GM18498 (cell line): ENCODE data around the gene SCO2.

ENCODE experiments used
- ATAC-seq: cut with Tn5 transposase; IDR thresholded peaks from one replicate; pipeline ENCODE4 v1.9.1; 2021; ENCODE audit warnings: mild to moderate bottlenecking, moderate library complexity; ENCODE audit not compliant: unreplicated experiment

Gene SCO2

DNA sequence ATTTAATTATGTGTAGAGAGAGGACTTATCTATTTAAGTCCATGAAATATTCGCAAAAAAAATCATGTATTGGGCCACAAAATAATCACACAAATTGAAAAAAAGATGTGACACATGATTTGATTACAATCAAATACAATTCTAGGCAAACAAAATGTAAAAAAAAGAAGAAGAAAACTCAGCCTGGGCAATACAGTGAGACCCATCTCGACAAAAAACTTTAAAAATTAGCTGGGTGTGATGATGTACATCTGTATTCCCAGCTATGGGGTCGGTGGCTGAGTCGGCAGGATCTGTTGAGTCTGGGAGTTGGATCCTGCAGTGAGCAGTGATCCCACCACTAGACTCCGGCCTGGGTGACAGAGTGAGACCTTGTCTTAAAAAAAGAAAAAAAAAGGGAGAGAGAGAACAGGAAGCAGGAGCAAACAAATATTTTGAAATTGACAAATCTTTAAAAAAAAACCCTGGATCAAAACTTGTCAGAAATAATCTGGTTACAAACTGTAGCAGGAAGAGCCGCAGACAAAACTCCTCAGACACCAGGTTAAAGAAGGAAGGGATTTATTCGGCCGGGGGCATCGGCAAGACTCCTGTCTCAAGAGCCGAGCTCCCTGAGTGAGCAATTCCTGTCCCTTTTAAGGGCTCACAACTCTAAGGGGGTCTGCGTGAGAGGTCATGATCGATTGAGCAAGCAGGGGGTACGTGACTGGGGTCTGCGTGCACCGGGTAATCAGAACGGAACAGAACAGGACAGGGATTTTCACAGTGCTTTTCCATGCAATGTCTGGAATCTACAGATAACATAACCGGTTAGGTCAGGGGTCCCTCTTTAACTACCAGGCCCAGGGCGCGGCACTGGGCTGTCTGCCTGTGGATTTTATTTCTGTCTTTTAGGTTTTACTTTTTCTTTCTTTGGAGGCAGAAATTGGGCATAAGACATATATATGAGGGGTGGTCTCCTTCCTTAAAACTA lies 7.7 kb upstream of the SCO2 start:
- no peak for ATAC-seq

DNA sequence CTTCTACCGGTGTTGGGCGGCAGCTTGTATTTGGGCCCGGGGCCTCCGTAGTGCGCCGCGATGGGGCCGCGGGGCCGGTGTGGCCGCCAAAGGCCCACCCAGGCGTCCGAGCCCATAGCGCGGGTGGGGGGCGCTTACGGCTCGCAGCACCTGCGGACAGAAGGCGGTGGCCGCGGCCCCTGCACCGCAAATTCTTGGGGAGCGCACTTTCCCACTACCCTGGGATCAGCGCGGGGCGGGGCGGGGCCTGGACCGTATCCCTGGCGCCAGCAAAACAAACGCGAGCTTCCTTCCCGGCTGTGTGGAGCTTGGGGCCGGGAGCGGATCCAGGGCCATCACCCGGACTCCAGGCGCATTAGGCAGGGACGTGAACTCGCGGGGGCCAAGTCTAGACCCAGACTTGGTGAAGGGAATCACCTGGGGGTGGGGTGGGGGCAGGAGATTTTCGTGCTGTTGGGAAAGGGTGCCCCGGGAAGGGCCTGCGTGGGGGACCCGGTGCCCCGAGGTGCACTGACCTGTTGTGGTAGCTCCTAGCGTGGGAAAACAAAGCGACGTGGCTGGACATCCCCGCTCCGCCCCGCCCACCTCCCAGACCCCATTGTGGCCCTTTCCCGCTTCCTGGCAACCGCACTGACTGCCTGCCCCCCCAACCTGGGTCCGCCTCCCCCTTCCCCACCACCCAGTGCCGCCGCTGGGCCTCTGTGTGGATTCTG lies 6.7 kb upstream of the SCO2 start:
- ATAC-seq: no peak

DNA sequence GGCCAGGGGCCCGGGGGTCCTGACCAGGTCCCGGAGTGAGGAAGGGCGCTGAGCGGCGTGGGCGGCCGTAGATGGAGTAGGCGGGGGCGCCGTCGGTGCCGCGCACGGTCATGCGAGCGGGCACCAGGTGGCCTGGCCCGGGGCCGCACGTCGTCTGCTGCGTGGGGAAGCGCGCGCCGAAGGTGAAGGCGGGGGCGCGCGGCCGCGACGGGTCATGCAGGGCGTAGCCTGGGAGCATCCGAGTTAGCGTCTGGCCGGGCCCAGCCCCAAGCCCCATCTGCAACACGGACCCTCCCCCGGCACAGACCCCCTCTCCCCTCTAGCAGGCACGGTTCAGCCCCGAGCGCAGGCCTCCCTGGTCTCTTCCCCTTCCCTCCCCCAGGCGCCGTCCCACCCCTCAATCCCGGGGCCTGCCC lies 6.2 kb upstream of the SCO2 start:
- ATAC-seq: peak; percentile 37

DNA sequence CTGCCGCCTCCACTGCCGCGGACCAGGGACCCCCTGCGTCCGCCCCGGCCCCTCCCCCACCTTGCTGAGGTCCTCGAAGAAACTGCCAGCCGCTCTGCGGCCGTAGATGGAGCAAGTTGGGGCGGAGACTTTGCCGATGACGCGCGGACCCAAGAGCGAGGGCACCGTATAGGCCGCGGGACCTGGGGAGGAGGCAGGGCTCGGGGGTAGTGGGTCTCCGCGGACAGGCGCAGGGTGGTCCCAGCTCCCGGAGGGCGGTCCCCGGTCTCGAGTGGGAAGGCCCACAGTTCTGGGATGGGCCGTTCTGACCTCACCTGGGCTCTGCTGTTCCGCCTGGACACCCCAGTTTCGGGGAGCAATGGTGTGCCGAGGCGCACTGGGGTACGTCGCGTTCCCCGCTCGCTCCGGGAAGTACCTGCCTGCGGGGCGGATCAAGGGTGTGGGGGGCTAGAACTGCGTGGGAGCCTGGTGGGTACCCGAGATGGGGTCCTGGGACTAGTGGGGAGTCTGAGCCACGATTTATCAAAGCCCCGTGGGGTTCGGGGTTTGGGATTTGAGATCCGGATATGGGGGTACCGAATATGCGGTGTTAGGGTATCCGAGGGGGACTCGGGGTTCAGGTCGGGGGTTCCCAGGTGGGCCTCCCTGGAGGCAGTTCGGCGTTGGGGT lies 5.6 kb upstream of the SCO2 start:
- peak; percentile 27 for ATAC-seq

GRCh38 chr22:50530580-50530876 lies 5.1 kb upstream of the SCO2 start:
- no peak for ATAC-seq

DNA sequence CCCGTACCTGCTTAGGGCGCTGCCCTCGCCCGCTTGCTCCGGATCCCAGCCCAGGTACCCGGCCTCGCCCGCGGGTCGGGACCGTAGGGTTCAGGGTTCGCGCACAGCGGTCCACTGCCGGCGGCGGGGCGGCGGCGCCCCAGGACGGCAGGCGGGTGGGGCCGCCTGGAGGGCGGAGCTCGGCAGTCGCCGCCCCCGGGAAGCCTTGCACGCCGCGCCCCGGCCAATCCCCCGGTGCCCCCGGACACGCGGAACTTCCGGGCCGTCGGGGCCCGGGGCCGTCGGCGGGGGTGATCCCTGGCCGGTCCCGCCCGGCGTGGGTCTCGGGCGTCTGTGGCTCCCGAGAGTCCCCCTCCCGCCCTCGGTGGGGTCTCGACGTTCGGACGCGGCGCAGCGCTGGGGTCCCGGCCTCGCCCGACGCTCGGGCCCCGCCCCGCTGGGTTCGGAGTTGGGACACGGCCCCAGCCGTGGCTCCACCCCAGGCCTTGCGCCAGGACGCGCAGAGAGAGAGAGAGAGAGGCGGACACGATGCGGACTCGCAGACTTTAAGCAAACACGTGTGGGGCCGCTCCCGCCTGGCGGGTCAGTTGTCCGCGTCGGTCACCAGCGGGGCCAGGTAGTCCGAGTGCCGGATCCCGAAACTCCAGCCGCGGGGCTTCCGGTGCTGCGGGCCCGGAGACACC lies 4.6 kb upstream of the SCO2 start, which contains the start of gene TYMP:
Gene TYMP, minus strand, starts transcription at position 116 of the 683 bp plus-strand sequence. CDS start 303 bp downstream, outside the sequence.
- ATAC-seq: peak; percentile 17

GRCh38 chr22:50529416-50529896 lies 4.1 kb upstream of the SCO2 start:
- ATAC-seq: no peak

DNA sequence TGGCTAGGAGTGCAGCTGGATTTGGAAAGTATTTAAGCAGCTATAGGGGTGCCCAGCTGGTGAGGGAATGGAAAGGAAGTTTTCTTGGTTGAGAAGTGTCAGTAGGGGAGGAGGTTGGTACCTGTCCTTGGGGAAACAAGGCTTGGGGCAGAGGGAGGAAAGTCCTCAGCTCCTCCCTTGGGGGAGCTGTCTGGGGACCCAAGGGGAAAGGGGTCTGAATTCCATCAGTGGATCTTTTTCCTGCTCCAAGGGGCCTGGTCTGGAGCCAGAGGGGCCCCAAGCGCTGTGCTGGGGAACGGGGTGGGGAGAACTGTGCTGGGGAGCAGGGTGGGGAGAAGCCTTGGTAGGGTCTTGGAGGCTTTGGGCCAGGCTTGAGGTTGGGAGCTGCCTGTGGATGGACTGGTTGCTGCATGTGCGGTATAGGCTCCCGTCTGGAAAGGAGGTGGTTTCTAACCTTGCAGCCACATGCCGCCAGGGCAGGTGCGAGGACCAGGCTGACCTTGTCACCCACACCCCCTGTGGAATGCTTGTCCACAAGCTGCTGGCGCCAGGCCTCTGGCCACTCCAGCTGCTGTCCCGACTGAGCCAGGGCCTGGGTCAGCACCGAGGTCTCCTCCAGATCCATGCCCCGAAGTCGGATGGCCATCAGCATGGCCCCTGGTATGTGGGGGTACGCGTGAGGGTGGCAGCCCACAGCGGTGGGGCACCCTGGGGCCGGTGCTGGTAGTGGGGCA lies 3.5 kb upstream of the SCO2 start:
- no peak for ATAC-seq

GRCh38 chr22:50527921-50528681 lies 2.7 kb upstream of the SCO2 start:
- ATAC-seq: no peak

- ATAC-seq: no peak
Observed at GRCh38 chr22:50526834-50527801, 1.7 kb upstream of the SCO2 start.

- ATAC-seq: peak; percentile 30
Observed at GRCh38 chr22:50526108-50526833, 873 bp upstream of the SCO2 start.

DNA sequence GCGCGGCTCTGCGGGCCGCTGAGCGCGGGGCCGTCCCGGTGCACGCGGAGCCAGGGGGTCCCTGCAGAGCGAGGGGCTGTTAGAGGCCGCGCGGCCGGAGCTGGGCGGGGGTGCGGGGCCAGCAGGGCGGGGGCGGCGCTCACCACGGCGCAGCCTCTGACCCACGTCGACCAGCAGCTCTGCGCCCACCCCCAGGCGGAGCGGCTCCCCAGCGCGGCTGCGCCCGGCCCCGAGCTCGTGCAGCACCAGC lies 385 bp upstream of the SCO2 start:
- ATAC-seq: peak; percentile 23

DNA sequence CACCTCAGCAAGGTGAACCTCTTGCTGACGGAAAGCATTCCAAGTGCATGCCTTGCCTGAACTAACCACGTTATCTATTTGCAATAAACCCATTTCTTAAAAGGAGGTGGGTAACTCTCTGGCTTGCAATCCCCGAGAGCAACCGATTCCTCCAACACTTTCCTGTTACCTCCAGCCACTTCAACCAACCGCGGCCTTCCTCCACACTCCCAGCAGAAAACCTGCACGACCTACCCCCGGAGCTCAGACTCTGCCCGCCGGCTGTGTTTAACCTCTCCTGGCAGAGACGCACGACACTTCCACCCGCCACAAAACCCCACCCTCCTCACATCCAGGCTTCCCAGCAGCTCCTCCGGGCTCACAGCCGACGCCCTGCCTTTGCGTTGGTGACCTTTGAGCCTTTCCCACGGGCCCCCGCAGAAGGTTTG lies 708 bp downstream of the SCO2 start:
- no peak for ATAC-seq

GRCh38 chr22:50523806-50524675 lies 1.4 kb downstream of the SCO2 start:
- ATAC-seq: no peak

- ATAC-seq: no peak
Observed at GRCh38 chr22:50523458-50523805, 2.0 kb downstream of the SCO2 start.

DNA sequence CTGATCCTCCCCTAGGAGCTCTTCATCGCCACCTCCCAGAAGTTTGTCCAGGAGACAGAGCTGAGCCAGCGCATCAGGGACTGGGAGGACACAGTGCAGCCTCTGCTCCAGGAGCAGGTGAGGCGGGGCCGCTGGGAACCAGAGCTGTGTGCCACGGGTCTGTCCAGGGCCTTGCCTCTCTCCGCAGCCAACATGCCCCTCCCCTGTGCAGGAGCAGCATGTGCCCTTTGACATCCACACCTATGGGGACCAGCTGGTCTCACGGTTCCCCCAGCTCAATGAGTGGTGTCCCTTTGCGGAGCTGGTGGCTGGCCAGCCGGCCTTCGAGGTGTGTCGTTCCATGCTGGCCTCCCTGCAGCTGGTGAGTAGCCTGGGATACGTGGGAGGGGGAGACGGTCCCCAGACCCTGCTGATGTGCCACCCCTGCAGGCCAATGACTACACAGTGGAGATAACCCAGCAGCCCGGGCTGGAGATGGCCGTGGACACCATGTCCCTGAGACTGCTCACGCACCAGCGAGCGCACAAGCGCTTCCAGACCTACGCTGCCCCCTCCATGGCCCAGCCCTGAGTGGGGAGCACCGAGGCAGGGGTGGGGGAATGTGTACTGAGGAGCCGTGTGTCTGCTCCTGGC lies 2.5 kb downstream of the SCO2 start:
- ATAC-seq: no peak
